HCT116 (cell line): ENCODE results near the gene GATAD1. TPM values are rescaled to one million over a fixed set of nuclear protein-coding genes. Genes with fewer than 3 reads are reported as not detected.
A peak's percentile ranks its signal among the peaks of the same experiment; 100 is the strongest.

ENCODE experiments used
- ATAC-seq: fragments of 200-7000 bp; cut with Tn5 transposase; 2 replicates; pipeline ENCODE4 v1.9.1; 2020; ENCODE audit warnings: mild to moderate bottlenecking, moderate library complexity
- BruUV-seq: library from RNA; stranded (reverse); fragments of 400-500 nt; replicated peaks from 2 replicates; lab custom pipeline; 2021; lab: Mats Ljungman, UMichigan
- CTCF ChIA-PET: fragments of 300-600 bp; sonication (Branson Sonifier 250); formaldehyde crosslinking; loops from one replicate; lab custom pipeline; 2021; ENCODE audit warnings: antibody characterized with exemption; lab: Charles Lee
- POLR2A ChIA-PET: fragments of 300-600, 350-600 bp; sonication (Branson Sonifier 250); formaldehyde crosslinking; loops from one replicate; lab custom pipeline; 2021; ENCODE audit warnings: antibody characterized with exemption; lab: Charles Lee
- RAD21 ChIA-PET, 2 experiments: fragments of 300-600 bp; sonication (Branson Sonifier 250); formaldehyde crosslinking; loops; one replicate each; lab custom pipeline; 2023; ENCODE audit warnings: low total read pairs in 2 of 2; ENCODE audit not compliant: uncharacterized antibody in 2 of 2, unreplicated experiment in 2 of 2, low non-redundant PET in 1 of 2; lab: Charles Lee
- DNase-seq: peaks from one replicate; pipeline ENCODE4 v3.0.0-alpha.2; 2010; ENCODE audit warnings: low read depth, low spot score
- H2AFZ ChIP-seq: fragments of 200-600 bp; shearing (Covaris generic), sonication (generic); 2 replicates; pipeline ENCODE4 v1.6.1; 2017; ENCODE audit warnings: low read depth, mixed run types, mixed read lengths, antibody characterized with exemption, low read length; ENCODE audit not compliant: poor library complexity, severe bottlenecking
- H3K27ac ChIP-seq: 2 replicates; pipeline ENCODE4 v1.5.1; 2012; ENCODE audit warnings: low read depth, low read length
- H3K27me3 ChIP-seq: fragments of 200-600 bp; sonication (generic); 2 replicates; pipeline ENCODE4 v1.6.1; 2016; ENCODE audit warnings: mixed run types, low read length, mixed read lengths; ENCODE audit not compliant: insufficient read depth
- H3K36me3 ChIP-seq, 2 experiments: fragments of 200-500 bp in 1 of 2; fragments of 200-600 bp in 1 of 2; sonication (Bioruptor generic) in 1 of 2; sonication (generic) in 1 of 2; 2 replicates each; pipeline versions ENCODE4 v1.5.1 to v1.6.1; 2014 to 2016; ENCODE audit warnings: low read length in 2 of 2, inconsistent platforms in 1 of 2, mixed read lengths in 1 of 2, mixed run types in 1 of 2; ENCODE audit not compliant: insufficient read depth in 2 of 2, control insufficient read depth in 1 of 2
- H3K4me1 ChIP-seq, 2 experiments: fragments of 200-600 bp in 1 of 2; sonication (generic) in 1 of 2; 2 replicates each; pipeline versions ENCODE4 v1.5.1 to v1.6.1; 2012 to 2017; ENCODE audit warnings: low read length in 2 of 2, inconsistent platforms in 1 of 2, mild to moderate bottlenecking in 1 of 2, mixed read lengths in 1 of 2, mixed run types in 1 of 2, moderate library complexity in 1 of 2; ENCODE audit not compliant: insufficient read depth in 2 of 2, control insufficient read depth in 1 of 2
- H3K4me2 ChIP-seq: fragments of 200-600 bp; sonication (generic); 2 replicates; pipeline ENCODE4 v1.6.1; 2017; ENCODE audit warnings: mixed run types, low read length, mixed read lengths
- H3K4me3 ChIP-seq, 2 experiments: fragments of 200-600 bp in 1 of 2; sonication (generic) in 1 of 2; replicated peaks in 1 of 2; 2 replicates each; pipeline ENCODE4 v1.5.1; 2011 to 2016; ENCODE audit warnings: low read length in 2 of 2, control low read depth in 1 of 2, low read depth in 1 of 2, mild to moderate bottlenecking in 1 of 2, mixed read lengths in 1 of 2, mixed run types in 1 of 2
- H3K79me2 ChIP-seq: fragments of 200-600 bp; sonication (generic); 2 replicates; pipeline ENCODE4 v1.6.1; 2017; ENCODE audit warnings: mild to moderate bottlenecking, mixed run types, low read length, moderate library complexity, mixed read lengths; ENCODE audit not compliant: insufficient read depth
- H3K9ac ChIP-seq: fragments of 200-600 bp; sonication (generic); 2 replicates; pipeline ENCODE4 v1.6.1; 2016; ENCODE audit warnings: low read length, mixed read lengths
- H3K9me2 ChIP-seq: fragments of 200-600 bp; sonication (generic), shearing (Covaris generic); 2 replicates; pipeline ENCODE4 v1.6.1; 2017; ENCODE audit warnings: mixed run types, mild to moderate bottlenecking, moderate library complexity; ENCODE audit not compliant: insufficient read depth
- H3K9me3 ChIP-seq, 2 experiments: fragments of 200-500 bp in 1 of 2; fragments of 200-600 bp in 1 of 2; sonication (Bioruptor generic) in 1 of 2; sonication (generic) in 1 of 2; 2 replicates each; pipeline ENCODE4 v1.6.1; 2014 to 2017; ENCODE audit warnings: low read length in 2 of 2, mixed read lengths in 2 of 2, inconsistent platforms in 1 of 2, low read depth in 1 of 2, mild to moderate bottlenecking in 1 of 2, mixed run types in 1 of 2, moderate library complexity in 1 of 2; ENCODE audit not compliant: control insufficient read depth in 1 of 2, insufficient read depth in 1 of 2
- H4K20me1 ChIP-seq: fragments of 200-600 bp; sonication (generic), shearing (Covaris generic); 2 replicates; pipeline ENCODE4 v1.6.1; 2017; ENCODE audit warnings: mixed run types, mild to moderate bottlenecking, moderate library complexity; ENCODE audit not compliant: insufficient read depth
- CEBPB ChIP-seq: IDR thresholded peaks from 2 replicates; pipeline ENCODE4 v1.6.1; 2012; ENCODE audit warnings: low read depth
- EGR1 ChIP-seq: IDR thresholded peaks from 2 replicates; pipeline ENCODE4 v1.6.1; 2012; ENCODE audit warnings: low read depth
- ELF1 ChIP-seq: IDR thresholded peaks from 2 replicates; pipeline ENCODE4 v1.6.1; 2012; ENCODE audit warnings: low read depth, borderline replicate concordance
- EZH2 ChIP-seq: fragments of 200-600 bp; sonication (generic); IDR thresholded peaks from 2 replicates; pipeline ENCODE4 v1.6.1; 2017; ENCODE audit warnings: antibody characterized with exemption, mixed run types
- JUND ChIP-seq: IDR thresholded peaks from 2 replicates; pipeline ENCODE4 v1.6.1; 2012
- RAD21 ChIP-seq: IDR thresholded peaks from 2 replicates; pipeline ENCODE4 v1.6.1; 2012; ENCODE audit warnings: low read depth, mild to moderate bottlenecking
- SRF ChIP-seq: IDR thresholded peaks from 2 replicates; pipeline ENCODE4 v1.6.1; 2012; ENCODE audit warnings: low read depth
- YY1 ChIP-seq: IDR thresholded peaks from 2 replicates; pipeline ENCODE4 v1.6.1; 2011; ENCODE audit warnings: low read length, low read depth, moderate library complexity, mild to moderate bottlenecking; ENCODE audit not compliant: insufficient replicate concordance; ENCODE audit errors: extremely low read depth
- ZNF274 ChIP-seq: fragments of 200-500 bp; sonication (Bioruptor generic); IDR thresholded peaks from 2 replicates; pipeline ENCODE4 v1.6.1; 2014; ENCODE audit warnings: mild to moderate bottlenecking, low read depth, low read length, inconsistent platforms
- intact Hi-C: fragments of 100-400 bp; cut with micrococcal nuclease; formaldehyde crosslinking; loops from 2 replicates; pipeline ENCODE4 v1.10.0; 2022
- total RNA-seq: library from RNA; stranded (reverse); gene quantifications from one replicate; pipeline ENCODE4 v1.2.1, GENCODE V29; 2021; ENCODE audit not compliant: unreplicated experiment
- TF ChIP-seq, protein P1 (sequence below): IDR thresholded peaks from 2 replicates; pipeline ENCODE4 v1.6.1; 2012
- TF ChIP-seq, protein P2 (sequence below): IDR thresholded peaks from 2 replicates; pipeline ENCODE4 v1.6.1; 2012; ENCODE audit warnings: low read depth
- TF ChIP-seq, protein P3 (sequence below), 3 experiments: fragments of 200-600 bp in 1 of 3; sonication (generic) in 1 of 3; IDR thresholded peaks in 2 of 3; conservative IDR thresholded peaks in 1 of 3; 2 replicates each; pipeline ENCODE4 v1.5.1; 2012 to 2017; ENCODE audit warnings: low read depth in 2 of 3, low read length in 2 of 3, antibody characterized with exemption in 1 of 3, borderline replicate concordance in 1 of 3, control low read depth in 1 of 3, mild to moderate bottlenecking in 1 of 3, mixed read lengths in 1 of 3, mixed run types in 1 of 3, moderate library complexity in 1 of 3; ENCODE audit not compliant: insufficient read depth in 1 of 3

GATAD1 gene
- total RNA-seq, 1 experiment from 2014 or later = 23.9 TPM

DNA sequence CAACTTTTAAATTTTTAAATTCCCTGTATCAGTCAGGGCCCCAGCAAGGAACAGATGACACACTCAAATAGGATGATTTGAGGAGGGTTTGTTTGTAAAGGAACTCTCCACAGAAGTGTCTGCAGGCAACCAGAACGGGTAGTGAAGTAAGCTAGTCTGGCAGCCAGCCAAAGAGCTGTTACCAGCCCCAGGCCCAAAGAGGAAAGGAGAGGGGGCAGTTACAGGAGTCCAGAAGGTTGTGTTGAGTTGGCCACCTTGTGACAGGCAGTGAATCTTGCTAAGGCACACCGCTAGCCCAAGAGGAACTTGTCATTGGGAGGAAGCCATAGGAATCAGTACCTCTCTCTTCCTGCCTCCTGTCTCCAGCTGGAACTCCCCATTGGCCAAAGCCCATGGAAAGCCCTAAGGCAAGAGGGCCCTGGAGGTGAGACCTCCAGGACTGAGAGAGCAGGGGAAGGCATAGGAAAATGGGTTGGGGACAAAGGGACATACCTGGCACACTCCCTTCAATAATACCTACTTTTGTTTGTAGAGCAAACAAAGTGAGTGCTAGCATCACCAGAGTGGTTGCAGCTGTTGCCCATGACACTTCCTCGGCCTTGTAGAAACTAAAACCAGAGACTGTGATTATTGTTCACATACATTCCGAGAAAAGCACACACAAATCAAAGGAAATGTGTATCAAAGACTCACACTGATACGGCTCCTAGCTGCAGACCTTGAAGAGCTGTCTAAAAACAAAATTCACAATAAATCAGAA lies 25.4 kb upstream of the GATAD1 start:
- DNase-seq (no peak), ATAC-seq (no peak)
- H3K4me2 ChIP-seq = no peak overlapping the region
- RAD21 ChIA-PET = no interaction called here
- no peaks in the 10 kb centered on the region for H3K9me3 ChIP-seq
- no peaks in the 10 kb centered on the region for H4K20me1 ChIP-seq
- H3K4me1 ChIP-seq = peaks cover 0 to 12% of the 10 kb centered on the region in 2 experiments; a peak in 2 of 4 replicates
- H3K9me2 ChIP-seq = no peaks in the 10 kb centered on the region
- H3K27ac ChIP-seq = no peak overlapping the region
- no peaks in the 10 kb centered on the region for H3K36me3 ChIP-seq
- no peak overlapping the region for H3K9ac ChIP-seq
- intact Hi-C loops = loop anchor here (10.0 kb wide), 1 partner anchor 177 kb away; the partner anchor contains the start of genes ANKIB1 and KRIT1
- no peak for TF ChIP-seq EZH2
- TF ChIP-seq, protein P1, sequence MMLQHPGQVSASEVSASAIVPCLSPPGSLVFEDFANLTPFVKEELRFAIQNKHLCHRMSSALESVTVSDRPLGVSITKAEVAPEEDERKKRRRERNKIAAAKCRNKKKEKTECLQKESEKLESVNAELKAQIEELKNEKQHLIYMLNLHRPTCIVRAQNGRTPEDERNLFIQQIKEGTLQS = no peak
- BruUV-seq = no TSS peak
- H2AFZ ChIP-seq = no peak overlapping the region
- CTCF ChIA-PET = interaction anchor here (1.0 kb wide), 1 partner anchor 26 kb away, joined by 3 read pairs; the partner anchor contains the start of gene GATAD1
- H3K4me3 ChIP-seq = no peak overlapping the region
- POLR2A ChIA-PET = no interaction called here
- no peaks in the 10 kb centered on the region for H3K27me3 ChIP-seq
- no peaks in the 10 kb centered on the region for H3K79me2 ChIP-seq

DNA sequence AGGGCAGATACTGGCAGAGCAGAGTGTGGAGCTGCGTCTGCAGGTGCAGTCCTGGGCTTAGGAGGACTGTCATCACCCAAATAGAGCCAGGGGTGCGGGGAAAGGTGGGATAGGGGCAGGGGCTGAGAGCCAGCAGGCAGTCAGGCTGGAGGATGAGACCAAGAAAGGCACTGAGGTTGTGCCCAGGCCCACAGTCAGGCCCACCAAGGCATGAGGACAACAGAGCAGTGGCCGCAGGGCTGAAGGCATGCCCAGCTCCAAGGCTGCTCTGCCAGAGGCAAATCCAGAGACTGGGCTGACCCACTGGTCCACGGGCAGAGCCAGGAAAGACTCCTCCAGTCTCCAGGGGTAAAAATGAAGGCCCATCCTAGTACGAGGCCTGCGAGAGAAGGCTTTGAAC lies 24.4 kb upstream of the GATAD1 start:
- POLR2A ChIA-PET = no interaction called here
- no TSS peak for BruUV-seq
- Histone ChIP-seq H3K4me1 (peaks cover 0 to 12% of the 10 kb centered on the region in 2 experiments; a peak in 2 of 4 replicates), H3K27me3 (no peaks in the 10 kb centered on the region), H3K9me2 (no peaks in the 10 kb centered on the region), H3K4me2 (no peak overlapping the region), H2AFZ (peak overlapping the region; percentile 99), H3K27ac (no peak overlapping the region), H3K36me3 (no peaks in the 10 kb centered on the region), H4K20me1 (no peaks in the 10 kb centered on the region), H3K79me2 (no peaks in the 10 kb centered on the region), H3K9me3 (no peaks in the 10 kb centered on the region), H3K9ac (no peak overlapping the region), H3K4me3 (no peak overlapping the region)
- ATAC-seq (no peak), DNase-seq (no peak)
- RAD21 ChIA-PET = no interaction called here
- CTCF ChIA-PET = interaction anchor here (1.3 to 2.1 kb wide), 2 partner anchors 25 to 290 kb away, joined by 3 to 24 read pairs; partner anchors contain the start of gene GATAD1
- intact Hi-C loops = loop anchor here (10.0 kb wide), 1 partner anchor 178 kb away; the partner anchor contains the start of genes ANKIB1 and KRIT1
- TF ChIP-seq ZNF274 = no peak
- TF ChIP-seq JUND = no peak
- TF ChIP-seq SRF = no peak
- no peak for TF ChIP-seq YY1
- no peak for TF ChIP-seq EGR1
- TF ChIP-seq RAD21 = no peak
- no peak for TF ChIP-seq CEBPB
- TF ChIP-seq ELF1 = no peak
- TF ChIP-seq, protein P2, sequence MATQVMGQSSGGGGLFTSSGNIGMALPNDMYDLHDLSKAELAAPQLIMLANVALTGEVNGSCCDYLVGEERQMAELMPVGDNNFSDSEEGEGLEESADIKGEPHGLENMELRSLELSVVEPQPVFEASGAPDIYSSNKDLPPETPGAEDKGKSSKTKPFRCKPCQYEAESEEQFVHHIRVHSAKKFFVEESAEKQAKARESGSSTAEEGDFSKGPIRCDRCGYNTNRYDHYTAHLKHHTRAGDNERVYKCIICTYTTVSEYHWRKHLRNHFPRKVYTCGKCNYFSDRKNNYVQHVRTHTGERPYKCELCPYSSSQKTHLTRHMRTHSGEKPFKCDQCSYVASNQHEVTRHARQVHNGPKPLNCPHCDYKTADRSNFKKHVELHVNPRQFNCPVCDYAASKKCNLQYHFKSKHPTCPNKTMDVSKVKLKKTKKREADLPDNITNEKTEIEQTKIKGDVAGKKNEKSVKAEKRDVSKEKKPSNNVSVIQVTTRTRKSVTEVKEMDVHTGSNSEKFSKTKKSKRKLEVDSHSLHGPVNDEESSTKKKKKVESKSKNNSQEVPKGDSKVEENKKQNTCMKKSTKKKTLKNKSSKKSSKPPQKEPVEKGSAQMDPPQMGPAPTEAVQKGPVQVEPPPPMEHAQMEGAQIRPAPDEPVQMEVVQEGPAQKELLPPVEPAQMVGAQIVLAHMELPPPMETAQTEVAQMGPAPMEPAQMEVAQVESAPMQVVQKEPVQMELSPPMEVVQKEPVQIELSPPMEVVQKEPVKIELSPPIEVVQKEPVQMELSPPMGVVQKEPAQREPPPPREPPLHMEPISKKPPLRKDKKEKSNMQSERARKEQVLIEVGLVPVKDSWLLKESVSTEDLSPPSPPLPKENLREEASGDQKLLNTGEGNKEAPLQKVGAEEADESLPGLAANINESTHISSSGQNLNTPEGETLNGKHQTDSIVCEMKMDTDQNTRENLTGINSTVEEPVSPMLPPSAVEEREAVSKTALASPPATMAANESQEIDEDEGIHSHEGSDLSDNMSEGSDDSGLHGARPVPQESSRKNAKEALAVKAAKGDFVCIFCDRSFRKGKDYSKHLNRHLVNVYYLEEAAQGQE = no peak
- TF ChIP-seq, protein P1 = no peak
- TF ChIP-seq, protein P3, sequence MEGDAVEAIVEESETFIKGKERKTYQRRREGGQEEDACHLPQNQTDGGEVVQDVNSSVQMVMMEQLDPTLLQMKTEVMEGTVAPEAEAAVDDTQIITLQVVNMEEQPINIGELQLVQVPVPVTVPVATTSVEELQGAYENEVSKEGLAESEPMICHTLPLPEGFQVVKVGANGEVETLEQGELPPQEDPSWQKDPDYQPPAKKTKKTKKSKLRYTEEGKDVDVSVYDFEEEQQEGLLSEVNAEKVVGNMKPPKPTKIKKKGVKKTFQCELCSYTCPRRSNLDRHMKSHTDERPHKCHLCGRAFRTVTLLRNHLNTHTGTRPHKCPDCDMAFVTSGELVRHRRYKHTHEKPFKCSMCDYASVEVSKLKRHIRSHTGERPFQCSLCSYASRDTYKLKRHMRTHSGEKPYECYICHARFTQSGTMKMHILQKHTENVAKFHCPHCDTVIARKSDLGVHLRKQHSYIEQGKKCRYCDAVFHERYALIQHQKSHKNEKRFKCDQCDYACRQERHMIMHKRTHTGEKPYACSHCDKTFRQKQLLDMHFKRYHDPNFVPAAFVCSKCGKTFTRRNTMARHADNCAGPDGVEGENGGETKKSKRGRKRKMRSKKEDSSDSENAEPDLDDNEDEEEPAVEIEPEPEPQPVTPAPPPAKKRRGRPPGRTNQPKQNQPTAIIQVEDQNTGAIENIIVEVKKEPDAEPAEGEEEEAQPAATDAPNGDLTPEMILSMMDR (IDR thresholded peaks at IDR 0.05 in 2 of 3, conservative IDR thresholded peaks at IDR 0.05 in 1 of 3; ENCODE audit: borderline replicate concordance in 1 of 3, insufficient read depth in 1 of 3, low read depth in 2 of 3, low read length in 2 of 3) = no peak
